ENCODE data around the gene CAPNS1.

CAPNS1 gene

DNA sequence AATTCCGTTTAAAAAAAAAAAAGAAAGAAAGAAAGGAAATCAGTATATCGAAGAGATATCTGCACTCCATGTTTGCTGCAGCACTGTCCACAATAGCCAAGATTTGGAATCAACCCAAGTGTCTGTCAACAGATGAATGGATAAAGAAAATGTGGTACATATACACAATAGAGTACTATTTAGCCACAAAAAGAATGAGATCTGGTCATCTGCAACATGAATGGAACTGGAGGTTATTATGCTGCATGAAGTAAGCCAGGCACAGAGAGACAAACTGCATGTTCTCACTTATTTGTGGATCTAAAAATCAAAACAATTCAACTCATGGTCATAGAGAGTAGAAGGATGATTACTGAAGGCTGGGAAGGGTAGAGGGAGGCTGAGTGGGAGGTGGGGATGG, 58.3 kb downstream of the CAPNS1 start:
- no peaks in the 10 kb centered on the region for H3K9me2 ChIP-seq (replicated peaks; ENCODE audit: control insufficient read depth, low read length)
- H3K79me2 ChIP-seq (ENCODE audit: control insufficient read depth, low read length): no peaks in the 10 kb centered on the region
- no peaks in the 10 kb centered on the region for H3F3A ChIP-seq (ENCODE audit: control insufficient read depth, insufficient read depth)
- H3K4me1 ChIP-seq (ENCODE audit: control insufficient read depth, low read length): peaks cover 7% of the 10 kb centered on the region
- H3K36me3 ChIP-seq (ENCODE audit: control insufficient read depth, low read length): no peaks in the 10 kb centered on the region
- H3K27ac ChIP-seq (ENCODE audit: low read depth, low read length): no peak overlapping the region
- H3K4me2 ChIP-seq (ENCODE audit: low read length): no peak overlapping the region
- TF ChIP-seq, protein P1, sequence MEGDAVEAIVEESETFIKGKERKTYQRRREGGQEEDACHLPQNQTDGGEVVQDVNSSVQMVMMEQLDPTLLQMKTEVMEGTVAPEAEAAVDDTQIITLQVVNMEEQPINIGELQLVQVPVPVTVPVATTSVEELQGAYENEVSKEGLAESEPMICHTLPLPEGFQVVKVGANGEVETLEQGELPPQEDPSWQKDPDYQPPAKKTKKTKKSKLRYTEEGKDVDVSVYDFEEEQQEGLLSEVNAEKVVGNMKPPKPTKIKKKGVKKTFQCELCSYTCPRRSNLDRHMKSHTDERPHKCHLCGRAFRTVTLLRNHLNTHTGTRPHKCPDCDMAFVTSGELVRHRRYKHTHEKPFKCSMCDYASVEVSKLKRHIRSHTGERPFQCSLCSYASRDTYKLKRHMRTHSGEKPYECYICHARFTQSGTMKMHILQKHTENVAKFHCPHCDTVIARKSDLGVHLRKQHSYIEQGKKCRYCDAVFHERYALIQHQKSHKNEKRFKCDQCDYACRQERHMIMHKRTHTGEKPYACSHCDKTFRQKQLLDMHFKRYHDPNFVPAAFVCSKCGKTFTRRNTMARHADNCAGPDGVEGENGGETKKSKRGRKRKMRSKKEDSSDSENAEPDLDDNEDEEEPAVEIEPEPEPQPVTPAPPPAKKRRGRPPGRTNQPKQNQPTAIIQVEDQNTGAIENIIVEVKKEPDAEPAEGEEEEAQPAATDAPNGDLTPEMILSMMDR (IDR thresholded peaks at IDR 0.05; ENCODE audit: low read depth, low read length, poor library complexity, severe bottlenecking): no peak
- TF ChIP-seq EZH2phosphoT487 (IDR thresholded peaks at IDR 0.05; ENCODE audit: borderline replicate concordance, low read length): no peak
- no peaks in the 10 kb centered on the region for H3K9me3 ChIP-seq (ENCODE audit: control insufficient read depth, insufficient read depth, low read length)
- H4K20me1 ChIP-seq (ENCODE audit: control insufficient read depth, insufficient read depth, low read depth, low read length): no peaks in the 10 kb centered on the region
- no peaks in the 10 kb centered on the region for H3K27me3 ChIP-seq (ENCODE audit: control insufficient read depth, low read length)
- H3K4me3 ChIP-seq (ENCODE audit: low read length): no peak overlapping the region

Data from DOHH2 (cell line).